ENCODE data around the gene AAK1.
"Not testable (repeated sequence)": the region's sequence is repeated elsewhere in the genome, so short reads cannot be mapped to it uniquely, and the experiment has no call there.

Gene AAK1

GRCh38 chr2:69452687-69453086 is 190.9 kb downstream of the AAK1 start:
- DNase-seq (ENCODE audit: low spot score): no peak

GRCh38 chr2:69450735-69451416 is 192.7 kb downstream of the AAK1 start:
- DNase-seq (ENCODE audit: low spot score): no peak

- no peak for DNase-seq (ENCODE audit: low spot score)
Measured at GRCh38 chr2:69449906-69450305, 193.6 kb downstream of the AAK1 start.

GRCh38 chr2:69443673-69444072 is 199.9 kb downstream of the AAK1 start:
- not testable (repeated sequence) for DNase-seq (ENCODE audit: low spot score)

GRCh38 chr2:69439499-69439898 is 204.0 kb downstream of the AAK1 start:
- not testable (repeated sequence) for DNase-seq (ENCODE audit: low spot score)

- no peak for DNase-seq (ENCODE audit: low spot score)
Measured at GRCh38 chr2:69438580-69438979, 205.0 kb downstream of the AAK1 start.

GRCh38 chr2:69437751-69438154 is 205.8 kb downstream of the AAK1 start:
- no peak for DNase-seq (ENCODE audit: low spot score)

- peak; percentile 97 for DNase-seq (ENCODE audit: low spot score)
Measured at GRCh38 chr2:69436938-69437750, 206.4 kb downstream of the AAK1 start, which contains the start of gene NFU1. Gene NFU1, minus strand, starts transcription at chr2:69437435. Its CDS starts 13 bp downstream, at chr2:69437422.

- no peak for DNase-seq (ENCODE audit: low spot score)
Measured at GRCh38 chr2:69436596-69436937, 207.0 kb downstream of the AAK1 start.

GRCh38 chr2:69434753-69435152 is 208.8 kb downstream of the AAK1 start:
- DNase-seq (ENCODE audit: low spot score): no peak

- no peak for DNase-seq (ENCODE audit: low spot score)
Measured at GRCh38 chr2:69429491-69430183, 213.9 kb downstream of the AAK1 start.

GRCh38 chr2:69428981-69429380 is 214.6 kb downstream of the AAK1 start:
- DNase-seq (ENCODE audit: low spot score): no peak

- no peak for DNase-seq (ENCODE audit: low spot score)
Measured at GRCh38 chr2:69424419-69424818, 219.1 kb downstream of the AAK1 start.

- no peak for DNase-seq (ENCODE audit: low spot score)
Measured at GRCh38 chr2:69422198-69422597, 221.3 kb downstream of the AAK1 start.

- DNase-seq (ENCODE audit: low spot score): not testable (repeated sequence)
Measured at GRCh38 chr2:69419111-69419510, 224.4 kb downstream of the AAK1 start.

GRCh38 chr2:69416147-69416546 is 227.4 kb downstream of the AAK1 start:
- DNase-seq (ENCODE audit: low spot score): no peak

Data from germinal center (tissue), 1 donor.